ENCODE measurements around the gene S1PR1. TPM values are rescaled to one million over a fixed set of nuclear protein-coding genes. Genes with fewer than 3 reads are reported as not detected.

S1PR1 gene
- total and polyA plus RNA-seq, 2 of the 13 experiments (the other 11 are each of a cell fraction or from before 2014, with no cell fraction given), result not detected

DNA sequence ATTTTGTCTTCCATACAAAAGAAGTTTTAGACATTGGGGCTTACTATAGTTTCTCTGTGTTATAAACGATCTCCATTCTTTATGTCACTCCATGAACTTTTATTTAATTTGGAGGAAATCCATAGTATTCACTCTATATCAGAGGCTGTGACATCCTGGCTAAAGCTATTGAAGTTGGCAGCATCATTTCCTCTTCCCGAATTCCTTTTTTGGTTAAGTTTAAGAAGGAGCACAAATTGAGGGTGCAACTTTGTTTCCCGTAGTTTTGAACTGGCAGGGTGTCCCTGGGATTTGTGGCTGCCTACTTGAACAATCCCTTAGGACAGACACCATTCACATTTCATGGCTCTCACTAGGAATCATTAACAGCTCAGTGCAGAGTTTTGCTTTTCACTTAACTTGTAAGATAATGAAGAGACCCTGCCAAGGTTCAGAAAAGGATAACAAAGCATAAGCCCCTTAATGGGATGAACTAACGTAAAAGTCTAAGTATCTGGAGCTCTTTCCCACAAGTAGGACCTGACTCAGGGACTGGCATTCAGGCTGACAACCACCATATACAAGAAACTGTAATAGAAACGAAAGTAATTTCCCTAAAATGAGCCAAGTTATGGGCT lies 13.9 kb downstream of the S1PR1 start:
- ATAC-seq (no peak), FAIRE-seq (no peak), DNase-seq (ENCODE audit: low spot score) (no peak)
- BruUV-seq (replicated peaks), result no TSS peak
- Histone ChIP-seq H3K36me3 (replicated peaks in 1 of 2; ENCODE audit: control insufficient read depth in 1 of 2, insufficient read depth in 2 of 2, low read length in 2 of 2) (no peaks in the 10 kb centered on the region), H2AFZ (ENCODE audit: low read length) (no peak overlapping the region), H4K20me1 (ENCODE audit: insufficient read depth, low read length) (no peaks in the 10 kb centered on the region), H3K9ac (ENCODE audit: insufficient read depth, low read depth, low read length) (no peak overlapping the region), H3K4me1 (ENCODE audit: insufficient read depth, low read length) (no peaks in the 10 kb centered on the region), H3K27me3 (ENCODE audit: control insufficient read depth in 1 of 2, insufficient read depth in 2 of 2, low read length in 2 of 2) (peaks cover 0 to 1% of the 10 kb centered on the region in 2 experiments; a peak in 2 of 5 replicates), H3K27ac (ENCODE audit: extremely low read length, insufficient read depth, low read length) (no peak overlapping the region), H3K79me2 (ENCODE audit: insufficient read depth, low read length) (no peaks in the 10 kb centered on the region), H3K9me3 (ENCODE audit: low read length) (no peaks in the 10 kb centered on the region), H3K4me2 (ENCODE audit: low read depth, low read length) (no peak overlapping the region), H3K4me3 (replicated peaks in 1 of 3; ENCODE audit: insufficient read depth in 1 of 3, low read depth in 2 of 3, low read length in 3 of 3) (no peak overlapping the region)
- WGBS (ENCODE audit: low lambda C conversion rate), result 9% methylated on average over 5 of the region's 5 CpGs
- in situ Hi-C loops (cut with HindIII; ENCODE audit: extremely low pct_ligation_motif_present, low pct_unique_long_range_greater_than_20kb) (no loop called here), intact Hi-C loops (cut with micrococcal nuclease; ENCODE audit: unreplicated experiment) (no loop called here)
- ChIA-PET POLR2A (no interaction called here), CTCF (ENCODE audit: low intra/inter-chr PET ratio, low total read pairs) (no interaction called here)
- TF ChIP-seq, protein P1, sequence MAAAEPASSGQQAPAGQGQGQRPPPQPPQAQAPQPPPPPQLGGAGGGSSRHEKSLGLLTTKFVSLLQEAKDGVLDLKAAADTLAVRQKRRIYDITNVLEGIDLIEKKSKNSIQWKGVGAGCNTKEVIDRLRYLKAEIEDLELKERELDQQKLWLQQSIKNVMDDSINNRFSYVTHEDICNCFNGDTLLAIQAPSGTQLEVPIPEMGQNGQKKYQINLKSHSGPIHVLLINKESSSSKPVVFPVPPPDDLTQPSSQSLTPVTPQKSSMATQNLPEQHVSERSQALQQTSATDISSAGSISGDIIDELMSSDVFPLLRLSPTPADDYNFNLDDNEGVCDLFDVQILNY (CRISPR knock-in tag; conservative IDR thresholded peaks at IDR 0.05), result no peak
- TF ChIP-seq ZNF670 (CRISPR knock-in tag; IDR thresholded peaks at IDR 0.05; ENCODE audit: borderline replicate concordance) (no peak), PRMT3 (CRISPR knock-in tag; IDR thresholded peaks at IDR 0.05; ENCODE audit: borderline replicate concordance, low read depth) (no peak), MAFG (CRISPR knock-in tag; IDR thresholded peaks at IDR 0.05) (no peak), SMARCC2 (IDR thresholded peaks at IDR 0.05) (no peak), ZNF678 (CRISPR knock-in tag; IDR thresholded peaks at IDR 0.05) (no peak), GTF3A (CRISPR knock-in tag; conservative IDR thresholded peaks at IDR 0.05) (no peak), ZNF350 (CRISPR knock-in tag; IDR thresholded peaks at IDR 0.05; ENCODE audit: borderline replicate concordance, low read depth) (no peak)
- TF ChIP-seq, protein P2, sequence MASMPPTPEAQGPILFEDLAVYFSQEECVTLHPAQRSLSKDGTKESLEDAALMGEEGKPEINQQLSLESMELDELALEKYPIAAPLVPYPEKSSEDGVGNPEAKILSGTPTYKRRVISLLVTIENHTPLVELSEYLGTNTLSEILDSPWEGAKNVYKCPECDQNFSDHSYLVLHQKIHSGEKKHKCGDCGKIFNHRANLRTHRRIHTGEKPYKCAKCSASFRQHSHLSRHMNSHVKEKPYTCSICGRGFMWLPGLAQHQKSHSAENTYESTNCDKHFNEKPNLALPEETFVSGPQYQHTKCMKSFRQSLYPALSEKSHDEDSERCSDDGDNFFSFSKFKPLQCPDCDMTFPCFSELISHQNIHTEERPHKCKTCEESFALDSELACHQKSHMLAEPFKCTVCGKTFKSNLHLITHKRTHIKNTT (CRISPR knock-in tag; IDR thresholded peaks at IDR 0.05), result no peak
- TF ChIP-seq, protein P3, sequence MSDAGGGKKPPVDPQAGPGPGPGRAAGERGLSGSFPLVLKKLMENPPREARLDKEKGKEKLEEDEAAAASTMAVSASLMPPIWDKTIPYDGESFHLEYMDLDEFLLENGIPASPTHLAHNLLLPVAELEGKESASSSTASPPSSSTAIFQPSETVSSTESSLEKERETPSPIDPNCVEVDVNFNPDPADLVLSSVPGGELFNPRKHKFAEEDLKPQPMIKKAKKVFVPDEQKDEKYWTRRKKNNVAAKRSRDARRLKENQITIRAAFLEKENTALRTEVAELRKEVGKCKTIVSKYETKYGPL (CRISPR knock-in tag; IDR thresholded peaks at IDR 0.05), result no peak
